Astrocyte of the cerebellum (primary cell): ENCODE results near the gene FAM219B.

Experiments used
- DNase-seq: peaks from one replicate; pipeline ENCODE4 v3.0.0-alpha.2; 2011; ENCODE audit warnings: low read depth
- H3K4me3 ChIP-seq: 2 replicates; pipeline ENCODE4 v1.5.1; 2011; ENCODE audit warnings: mild to moderate bottlenecking, low read depth, low read length, moderate library complexity
- CTCF ChIP-seq: IDR thresholded peaks from 2 replicates; pipeline ENCODE4 v1.5.1; 2012; ENCODE audit warnings: low read length, low read depth, moderate library complexity, mild to moderate bottlenecking; ENCODE audit errors: missing control alignments
- in situ Hi-C: cut with HindIII; loops from 2 replicates; pipeline ENCODE4 v1.10.0; 2017; ENCODE audit warnings: low sequenced_read_pairs

The FAM219B gene

GRCh38 chr15:74893627-74894026 is 13.0 kb downstream of the FAM219B start:
- in situ Hi-C loops, result no loop called here

GRCh38 chr15:74892931-74893330 is 13.7 kb downstream of the FAM219B start:
- no peak for DNase-seq
- no peak overlapping the region for H3K4me3 ChIP-seq
- in situ Hi-C loops, result no loop called here
- TF ChIP-seq CTCF, result no peak

More at GRCh38 chr15:74893627-74894026, 13.0 kb downstream of the FAM219B start:
- no peak for DNase-seq
- no peak overlapping the region for H3K4me3 ChIP-seq
- TF ChIP-seq CTCF, result no peak

- TF ChIP-seq CTCF, result no peak
- no peak overlapping the region for H3K4me3 ChIP-seq
- in situ Hi-C loops, result no loop called here
- no peak for DNase-seq
Observed at GRCh38 chr15:74892313-74892712, 14.3 kb downstream of the FAM219B start.

GRCh38 chr15:74891469-74891868 is 15.2 kb downstream of the FAM219B start:
- no peak overlapping the region for H3K4me3 ChIP-seq
- no peak for DNase-seq
- no peak for TF ChIP-seq CTCF
- in situ Hi-C loops, result no loop called here

GRCh38 chr15:74890665-74890960 is 16.0 kb downstream of the FAM219B start:
- in situ Hi-C loops, result no loop called here
- peak overlapping the region; percentile 94 for H3K4me3 ChIP-seq
- no peak for TF ChIP-seq CTCF
- no peak for DNase-seq

GRCh38 chr15:74889883-74890664 is 16.6 kb downstream of the FAM219B start, which contains the start of gene MPI:
Gene MPI (plus strand): TSS chr15:74890042. CDS start chr15:74890074, 32 bp downstream.
- H3K4me3 ChIP-seq, result peak within 1 kb of the TSS; percentile 94
- TF ChIP-seq CTCF, result no peak
- DNase-seq, result peak; percentile 33
- in situ Hi-C loops, result no loop called here
